Smooth muscle cell (in vitro differentiated cells): ENCODE measurements around the gene TARS1. TPM values are rescaled to one million over a fixed set of nuclear protein-coding genes. Genes with fewer than 3 reads are reported as not detected.

Source experiments
- DNase-seq: peaks from one replicate; lab custom pipeline; 2025; ENCODE audit not compliant: unreplicated experiment; lab: John Stamatoyannopoulos, UW
- H2AFZ ChIP-seq: fragments of 200-600 bp; sonication (generic); 2 replicates; pipeline ENCODE4 v1.6.0; 2016; ENCODE audit warnings: antibody characterized with exemption, low read depth, mild to moderate bottlenecking
- H3F3A ChIP-seq: fragments of 200-600 bp; sonication (generic); 2 replicates; pipeline ENCODE4 v1.6.0; 2017; ENCODE audit warnings: antibody characterized with exemption, low read depth
- H3K27ac ChIP-seq: fragments of 200-600 bp; sonication (generic); 2 replicates; pipeline ENCODE4 v1.5.1; 2016; ENCODE audit warnings: low read depth, mild to moderate bottlenecking
- H3K27me3 ChIP-seq: fragments of 200-600 bp; sonication (generic); 2 replicates; pipeline ENCODE4 v1.6.1; 2016; ENCODE audit warnings: low read depth, mild to moderate bottlenecking
- H3K36me3 ChIP-seq: fragments of 200-600 bp; sonication (generic); 2 replicates; pipeline ENCODE4 v1.5.1; 2016; ENCODE audit warnings: low read depth
- H3K4me1 ChIP-seq: fragments of 200-600 bp; sonication (generic); 2 replicates; pipeline ENCODE4 v1.5.1; 2016; ENCODE audit warnings: low read depth
- H3K4me2 ChIP-seq: fragments of 200-600 bp; sonication (generic); 2 replicates; pipeline ENCODE4 v1.6.0; 2016; ENCODE audit warnings: mild to moderate bottlenecking
- H3K4me3 ChIP-seq: fragments of 200-600 bp; sonication (generic); 2 replicates; pipeline ENCODE4 v1.5.1; 2016; ENCODE audit warnings: mild to moderate bottlenecking
- H3K79me2 ChIP-seq: fragments of 200-600 bp; sonication (generic); 2 replicates; pipeline ENCODE4 v1.6.0; 2016; ENCODE audit warnings: low read depth, mild to moderate bottlenecking
- H3K9ac ChIP-seq: fragments of 200-600 bp; sonication (generic); 2 replicates; pipeline ENCODE4 v1.6.0; 2016; ENCODE audit warnings: low read depth
- H3K9me3 ChIP-seq: fragments of 200-600 bp; sonication (generic); replicated peaks from 2 replicates; pipeline ENCODE4 v1.5.1; 2016; ENCODE audit warnings: low read depth
- H4K20me1 ChIP-seq: fragments of 200-600 bp; sonication (generic); 2 replicates; pipeline ENCODE4 v1.6.0; 2016; ENCODE audit warnings: low read depth
- WGBS: methylation state at CpG from one replicate; pipeline ENCODE4 v1.1.7; 2016; ENCODE audit warnings: low lambda C conversion rate; 5-methylcytosine and 5-hydroxymethylcytosine counted together
- polyA plus RNA-seq: library from polyadenylated mRNA; unstranded; fragments of >200 nt; fragmentation: Nextera tagmentation; extraction: Ambion mirVana; gene quantifications from 2 replicates; pipeline ENCODE4 v1.2.1, GENCODE V29; 2016
- total RNA-seq: library from RNA; depleted of rRNA; stranded (reverse); fragments of >200 nt; gene quantifications from 2 replicates; pipeline ENCODE4 v1.2.3, GENCODE V29; 2014
- TF ChIP-seq, protein P1 (sequence below): fragments of 200-600 bp; sonication (generic); IDR thresholded peaks from 2 replicates; pipeline ENCODE4 v1.5.1; 2017; ENCODE audit warnings: borderline replicate concordance, mild to moderate bottlenecking, antibody characterized with exemption; ENCODE audit not compliant: insufficient read depth, poor library complexity, severe bottlenecking

Gene TARS1
- total and polyA plus RNA-seq, 2 experiments from 2014 or later, result 120 to 217 TPM

DNA sequence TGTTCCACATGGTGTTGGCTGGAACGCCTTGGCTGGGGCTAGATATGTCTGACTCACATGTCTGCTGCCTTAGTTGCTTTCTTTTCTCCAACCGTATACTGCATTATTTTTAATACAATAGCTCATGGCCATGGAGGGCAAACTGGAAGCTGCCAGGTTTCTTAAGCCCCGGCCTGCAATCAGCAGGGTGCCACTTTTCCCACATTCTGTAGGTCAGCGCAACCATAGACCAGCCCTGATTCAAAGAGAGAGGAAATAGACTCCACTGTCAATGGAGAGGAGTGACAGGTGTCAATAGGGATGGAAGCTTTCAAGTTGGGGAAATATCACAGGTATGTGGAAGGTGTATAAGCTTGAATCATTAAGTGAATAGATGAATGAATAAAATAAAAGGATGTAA, 60.5 kb downstream of the TARS1 start:
- H3K27me3 ChIP-seq, result no peaks in the 10 kb centered on the region
- no peaks in the 10 kb centered on the region for H3K36me3 ChIP-seq
- TF ChIP-seq, protein P1, sequence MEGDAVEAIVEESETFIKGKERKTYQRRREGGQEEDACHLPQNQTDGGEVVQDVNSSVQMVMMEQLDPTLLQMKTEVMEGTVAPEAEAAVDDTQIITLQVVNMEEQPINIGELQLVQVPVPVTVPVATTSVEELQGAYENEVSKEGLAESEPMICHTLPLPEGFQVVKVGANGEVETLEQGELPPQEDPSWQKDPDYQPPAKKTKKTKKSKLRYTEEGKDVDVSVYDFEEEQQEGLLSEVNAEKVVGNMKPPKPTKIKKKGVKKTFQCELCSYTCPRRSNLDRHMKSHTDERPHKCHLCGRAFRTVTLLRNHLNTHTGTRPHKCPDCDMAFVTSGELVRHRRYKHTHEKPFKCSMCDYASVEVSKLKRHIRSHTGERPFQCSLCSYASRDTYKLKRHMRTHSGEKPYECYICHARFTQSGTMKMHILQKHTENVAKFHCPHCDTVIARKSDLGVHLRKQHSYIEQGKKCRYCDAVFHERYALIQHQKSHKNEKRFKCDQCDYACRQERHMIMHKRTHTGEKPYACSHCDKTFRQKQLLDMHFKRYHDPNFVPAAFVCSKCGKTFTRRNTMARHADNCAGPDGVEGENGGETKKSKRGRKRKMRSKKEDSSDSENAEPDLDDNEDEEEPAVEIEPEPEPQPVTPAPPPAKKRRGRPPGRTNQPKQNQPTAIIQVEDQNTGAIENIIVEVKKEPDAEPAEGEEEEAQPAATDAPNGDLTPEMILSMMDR, result no peak
- H3K4me3 ChIP-seq, result no peak overlapping the region
- DNase-seq, result no peak
- H3K79me2 ChIP-seq, result no peaks in the 10 kb centered on the region
- no peak overlapping the region for H3K9ac ChIP-seq
- no peaks in the 10 kb centered on the region for H3K9me3 ChIP-seq
- no peak overlapping the region for H3K4me2 ChIP-seq
- no peaks in the 10 kb centered on the region for H4K20me1 ChIP-seq
- 92% methylated on average over 4 of the region's 4 CpGs for WGBS
- H2AFZ ChIP-seq, result no peak overlapping the region
- no peaks in the 10 kb centered on the region for H3F3A ChIP-seq
- H3K4me1 ChIP-seq, result no peaks in the 10 kb centered on the region
- no peak overlapping the region for H3K27ac ChIP-seq

DNA sequence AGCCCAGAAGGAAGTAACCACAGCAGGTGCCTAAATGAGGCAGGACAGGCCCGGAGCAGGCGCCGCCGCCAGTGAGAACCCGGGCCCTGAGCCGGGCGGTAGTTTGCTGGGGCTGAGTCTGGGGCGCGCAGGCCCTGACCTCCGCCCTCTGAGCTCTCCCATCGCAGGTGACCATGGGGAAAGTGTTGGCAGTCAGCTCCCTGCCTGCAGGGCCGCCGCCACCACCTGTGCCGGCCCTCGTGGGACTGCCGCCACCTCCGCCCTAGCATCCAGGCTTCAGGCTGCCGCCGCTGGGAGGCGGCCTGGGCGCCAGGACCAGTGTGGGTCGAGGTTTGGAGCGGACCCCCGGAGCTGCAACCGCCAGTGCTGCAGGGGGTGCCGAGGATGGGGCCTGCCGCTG, 61.1 kb downstream of the TARS1 start:
- H2AFZ ChIP-seq, result no peak overlapping the region
- H3K4me3 ChIP-seq, result no peak overlapping the region
- no peaks in the 10 kb centered on the region for H4K20me1 ChIP-seq
- H3K9me3 ChIP-seq, result no peaks in the 10 kb centered on the region
- 92% methylated on average over 22 of the region's 27 CpGs for WGBS
- no peaks in the 10 kb centered on the region for H3K4me1 ChIP-seq
- H3K79me2 ChIP-seq, result no peaks in the 10 kb centered on the region
- TF ChIP-seq, protein P1, result no peak
- no peaks in the 10 kb centered on the region for H3K27me3 ChIP-seq
- no peak for DNase-seq
- H3K27ac ChIP-seq, result no peak overlapping the region
- no peaks in the 10 kb centered on the region for H3F3A ChIP-seq
- no peak overlapping the region for H3K9ac ChIP-seq
- H3K36me3 ChIP-seq, result no peaks in the 10 kb centered on the region
- no peak overlapping the region for H3K4me2 ChIP-seq

DNA sequence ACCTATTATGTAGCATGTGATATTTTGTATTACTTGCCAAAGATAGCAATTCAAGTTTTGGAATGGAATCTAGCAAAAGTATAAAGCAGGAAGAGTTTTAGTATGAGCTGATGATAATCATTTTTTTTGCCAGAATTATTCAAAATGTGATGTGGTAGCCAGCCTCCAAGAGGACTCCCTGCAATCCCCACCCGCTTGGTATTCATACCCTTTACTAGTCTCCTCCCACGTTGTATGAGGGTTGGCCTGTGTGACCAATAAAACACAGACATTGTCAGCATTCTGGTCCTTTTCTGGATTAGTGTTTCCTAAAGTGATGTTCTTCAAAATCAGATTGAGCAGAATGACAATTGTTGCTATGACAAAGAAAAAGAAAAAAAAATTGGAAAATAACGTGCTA, 63.8 kb downstream of the TARS1 start:
- H2AFZ ChIP-seq, result no peak overlapping the region
- no peaks in the 10 kb centered on the region for H3K36me3 ChIP-seq

DNA sequence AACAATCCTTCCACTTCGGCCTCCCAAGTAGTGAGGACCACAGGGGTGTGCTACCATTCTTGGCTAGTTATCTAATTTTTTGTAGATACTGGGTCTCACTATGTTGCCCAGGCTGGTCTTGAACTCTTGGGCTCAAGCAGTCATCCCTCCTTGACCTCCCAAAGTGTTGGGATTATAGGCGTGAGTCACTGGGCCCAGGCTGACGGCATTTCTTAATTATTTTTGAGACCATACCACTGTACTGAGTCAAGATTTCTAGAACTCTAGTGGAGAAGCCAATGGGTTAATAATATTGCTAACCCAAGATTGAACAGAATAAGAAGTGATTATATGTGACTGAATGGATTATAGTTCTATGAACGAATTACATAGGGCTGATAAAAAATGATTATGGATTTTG, 66.7 kb downstream of the TARS1 start:
- H2AFZ ChIP-seq, result no peak overlapping the region
- no peak overlapping the region for H3K4me2 ChIP-seq
- 89% methylated on average over 4 of the region's 4 CpGs for WGBS
- no peaks in the 10 kb centered on the region for H3K9me3 ChIP-seq
- no peaks in the 10 kb centered on the region for H3K27me3 ChIP-seq
- no peak overlapping the region for H3K4me3 ChIP-seq
- no peaks in the 10 kb centered on the region for H3F3A ChIP-seq
- DNase-seq, result no peak
- H3K79me2 ChIP-seq, result no peaks in the 10 kb centered on the region
- no peak overlapping the region for H3K27ac ChIP-seq
- no peak overlapping the region for H3K9ac ChIP-seq
- no peaks in the 10 kb centered on the region for H3K36me3 ChIP-seq
- H3K4me1 ChIP-seq, result no peaks in the 10 kb centered on the region
- no peaks in the 10 kb centered on the region for H4K20me1 ChIP-seq
- TF ChIP-seq, protein P1, result no peak

More for the DNA sequence above, 63.8 kb downstream of the TARS1 start:
- no peak overlapping the region for H3K27ac ChIP-seq
- WGBS, result 80% methylated on average over 3 of the region's 3 CpGs
- TF ChIP-seq, protein P1, result no peak
- H3K4me3 ChIP-seq, result no peak overlapping the region
- no peak overlapping the region for H3K9ac ChIP-seq
- H3K27me3 ChIP-seq, result no peaks in the 10 kb centered on the region
- no peaks in the 10 kb centered on the region for H3K79me2 ChIP-seq
- H3K4me2 ChIP-seq, result no peak overlapping the region
- H3K9me3 ChIP-seq, result no peaks in the 10 kb centered on the region
- no peaks in the 10 kb centered on the region for H3K4me1 ChIP-seq
- H3F3A ChIP-seq, result no peaks in the 10 kb centered on the region
- DNase-seq, result no peak
- no peaks in the 10 kb centered on the region for H4K20me1 ChIP-seq
